ENCODE data around the gene MYDGF.

Gene MYDGF

GRCh38 chr19:4638828-4639530 lies 31.2 kb downstream of the MYDGF start, which contains the start of gene TNFAIP8L1:
TNFAIP8L1 (plus strand) TSS chr19:4639516; CDS start chr19:4651870, 12,354 bp downstream.
- no peak for TF ChIP-seq ZFX (IDR thresholded peaks at IDR 0.05)
- no peak for TF ChIP-seq CTCF (conservative IDR thresholded peaks at IDR 0.05)
- H3K27ac ChIP-seq, result peak within 1 kb of the TSS; percentile 27

GRCh38 chr19:4638317-4638716 lies 31.8 kb downstream of the MYDGF start:
- peak overlapping the region; percentile 27; the same call in 1 of the 2 replicates for H3K27ac ChIP-seq
- TF ChIP-seq ZFX (IDR thresholded peaks at IDR 0.05) (no peak), CTCF (conservative IDR thresholded peaks at IDR 0.05) (no peak)

- no peak overlapping the region; the same call in 1 of the 2 replicates for H3K27ac ChIP-seq
- TF ChIP-seq ZFX (IDR thresholded peaks at IDR 0.05) (no peak), CTCF (conservative IDR thresholded peaks at IDR 0.05) (no peak)
Measured at GRCh38 chr19:4636761-4637160, 33.4 kb downstream of the MYDGF start.

GRCh38 chr19:4636151-4636717 lies 33.9 kb downstream of the MYDGF start:
- H3K27ac ChIP-seq, result peak overlapping the region; percentile 7; the same call in 1 of the 2 replicates
- TF ChIP-seq ZFX (IDR thresholded peaks at IDR 0.05) (no peak), CTCF (conservative IDR thresholded peaks at IDR 0.05) (peak; percentile 99)

GRCh38 chr19:4635754-4636116 lies 34.4 kb downstream of the MYDGF start:
- H3K27ac ChIP-seq, result peak overlapping the region; percentile 7; the same call in 1 of the 2 replicates
- no peak for TF ChIP-seq CTCF (conservative IDR thresholded peaks at IDR 0.05)

- no peak overlapping the region for H3K27ac ChIP-seq
- TF ChIP-seq ZFX (IDR thresholded peaks at IDR 0.05), result no peak
- TF ChIP-seq CTCF (conservative IDR thresholded peaks at IDR 0.05), result peak; percentile 90
Measured at GRCh38 chr19:4633140-4633967, 36.8 kb downstream of the MYDGF start.

Data from C4-2B (cell line).